Measurements from ENCODE around the gene CKS2. TPM values are rescaled to one million over a fixed set of nuclear protein-coding genes. Genes with fewer than 3 reads are reported as not detected.

Gene CKS2
- total RNA-seq, 2 experiments from 2014 or later, result 221 to 230 TPM

- no peak overlapping the region for H3K4me3 Mint-ChIP-seq
- no peaks in the 10 kb centered on the region for H3K27me3 Mint-ChIP-seq
- H3K9me3 Mint-ChIP-seq, result no peaks in the 10 kb centered on the region
- intact Hi-C loops (cut with micrococcal nuclease), result no loop called here
- no peak for ATAC-seq
- CTCF ChIA-PET, result interaction anchor here (0.8 kb wide), 1 partner anchor 11 kb away, joined by 3 read pairs; no protein-coding TSS in a partner anchor
- H3K4me1 Mint-ChIP-seq (ENCODE audit: low read depth), result peaks cover 9% of the 10 kb centered on the region
- H3K36me3 Mint-ChIP-seq (ENCODE audit: low read depth), result peaks cover 14% of the 10 kb centered on the region
- no peak for TF ChIP-seq CTCF (IDR thresholded peaks at IDR 0.05)
- H3K27ac Mint-ChIP-seq, result no peak overlapping the region
- DNase-seq, result no peak
- POLR2A ChIA-PET, result interaction anchor here (1.8 to 2.5 kb wide), 3 partner anchors 8 to 21 kb away, joined by 5 to 8 read pairs (median 6); no protein-coding TSS in a partner anchor
These were observed 54.5 kb downstream of the CKS2 start for GRCh38 chr9:89365532-89365912.

Small RNA genes lying within 50 kb of the gene (microRNA-seq; reads per million reads assigned to microRNA genes)
- not detected for gene MIR3153 (ENCODE audit: borderline microRNAs expressed, borderline replicate concordance)

Other genes starting within 250 kb of the CKS2 start
- gene SHC3, start 132.4 kb upstream of the CKS2 start, total RNA-seq, result not detected
- 10 to 100 TPM; 40.4 to 42.5 TPM for gene SECISBP2, start 7.3 kb downstream of the CKS2 start, total RNA-seq
- gene SEMA4D, start 186.9 kb downstream of the CKS2 start, total RNA-seq, result 100 to 1,000 TPM; 290 to 317 TPM